H1 (cell line): Measurements from ENCODE around the gene TP53I13. TPM values are rescaled to one million over a fixed set of nuclear protein-coding genes. Genes with fewer than 3 reads are reported as not detected.

ENCODE experiments used
- CTCF ChIA-PET: fragments of 300-600 bp; sonication (Branson Sonifier 250); formaldehyde crosslinking; loops from one replicate; lab custom pipeline; 2021; ENCODE audit not compliant: partially characterized antibody; lab: Charles Lee
- POLR2A ChIA-PET: fragments of 300-600 bp; sonication (Branson Sonifier 250); formaldehyde crosslinking; loops from one replicate; lab custom pipeline; 2021; ENCODE audit warnings: inconsistent platforms; ENCODE audit not compliant: partially characterized antibody; lab: Charles Lee
- DNase-seq, 2 experiments: peaks; one replicate each; pipeline versions ENCODE4 v3.0.0 to v3.0.0-alpha.2; 2010 to 2022; ENCODE audit warnings: low spot score in 2 of 2, low read depth in 1 of 2, mixed read lengths in 1 of 2
- FAIRE-seq: peaks from 2 replicates; lab custom pipeline; 2011; peaks lifted over from hg19 to GRCh38; lab: Jason Lieb, UNC
- H2AFZ ChIP-seq: 2 replicates; pipeline ENCODE4 v1.8.1; 2012; ENCODE audit warnings: low read length, inconsistent platforms
- H2AK5ac ChIP-seq: 2 replicates; pipeline ENCODE4 v1.6.1; 2013; ENCODE audit warnings: low read depth, low read length
- H2BK120ac ChIP-seq: replicated peaks from 2 replicates; pipeline ENCODE3; 2013; ENCODE audit warnings: low read depth, low read length, inconsistent platforms
- H2BK12ac ChIP-seq: 2 replicates; pipeline ENCODE4 v1.6.1; 2013; ENCODE audit warnings: low read depth, low read length
- H2BK15ac ChIP-seq: 2 replicates; pipeline ENCODE4 v1.6.1; 2013; ENCODE audit warnings: low read length
- H2BK20ac ChIP-seq: 2 replicates; pipeline ENCODE4 v1.6.1; 2013; ENCODE audit warnings: low read length
- H2BK5ac ChIP-seq: 2 replicates; pipeline ENCODE4 v1.6.1; 2013; ENCODE audit warnings: low read depth, low read length
- H3K14ac ChIP-seq: 2 replicates; pipeline ENCODE4 v1.6.1; 2013; ENCODE audit warnings: inconsistent platforms; ENCODE audit not compliant: insufficient read length
- H3K18ac ChIP-seq: 2 replicates; pipeline ENCODE4 v1.6.1; 2013; ENCODE audit warnings: low read length; ENCODE audit errors: extremely low read depth
- H3K23ac ChIP-seq: 2 replicates; pipeline ENCODE4 v1.6.1; 2013; ENCODE audit warnings: inconsistent platforms; ENCODE audit not compliant: insufficient read length
- H3K23me2 ChIP-seq: 2 replicates; pipeline ENCODE4 v1.6.1; 2013; ENCODE audit warnings: low read depth, low read length
- H3K27ac ChIP-seq: 2 replicates; pipeline ENCODE4 v1.6.1; 2011; ENCODE audit warnings: low read depth, low read length, inconsistent platforms
- H3K27me3 ChIP-seq, 4 experiments: replicated peaks in 1 of 4; 1 replicate in 1 of 4; 2 replicates in 3 of 4; pipeline versions ENCODE4 v1.6.1 to v1.8.1; 2011 to 2013; ENCODE audit warnings: low read length in 3 of 4, mild to moderate bottlenecking in 3 of 4, inconsistent platforms in 2 of 4, mixed read lengths in 2 of 4, moderate library complexity in 1 of 4; ENCODE audit not compliant: control insufficient read depth in 3 of 4, insufficient read depth in 3 of 4; ENCODE audit errors: extremely low read depth in 1 of 4
- H3K36me3 ChIP-seq, 4 experiments: 2 replicates each; pipeline versions ENCODE4 v1.6.1 to v1.8.1; 2011 to 2013; ENCODE audit warnings: mild to moderate bottlenecking in 4 of 4, low read length in 3 of 4, moderate library complexity in 2 of 4, control low read depth in 1 of 4, inconsistent platforms in 1 of 4; ENCODE audit not compliant: insufficient read depth in 4 of 4, control insufficient read depth in 2 of 4
- H3K4ac ChIP-seq: replicated peaks from 2 replicates; pipeline ENCODE3; 2013; ENCODE audit warnings: low read length, low read depth, mixed read lengths, inconsistent platforms; ENCODE audit not compliant: insufficient read length
- H3K4me1 ChIP-seq, 4 experiments: replicated peaks in 1 of 4; 1 replicate in 1 of 4; 2 replicates in 3 of 4; pipeline versions ENCODE4 v1.6.1 to v1.8.1; 2011 to 2013; ENCODE audit warnings: low read length in 3 of 4, inconsistent platforms in 2 of 4, mixed read lengths in 1 of 4; ENCODE audit not compliant: insufficient read depth in 4 of 4, control insufficient read depth in 3 of 4
- H3K4me2 ChIP-seq, 2 experiments: 2 replicates each; pipeline versions ENCODE4 v1.6.1 to v1.8.1; 2011 to 2013; ENCODE audit warnings: low read depth in 2 of 2, low read length in 2 of 2, control low read depth in 1 of 2, inconsistent platforms in 1 of 2, mild to moderate bottlenecking in 1 of 2; ENCODE audit not compliant: insufficient read depth in 1 of 2
- H3K4me3 ChIP-seq, 4 experiments: fragments of 200-600, 300-600 bp in 1 of 4; sonication (generic), shearing (Covaris generic), sonication (Bioruptor Twin) in 1 of 4; 2 replicates each; pipeline versions ENCODE4 v1.5.1 to v1.8.1; 2011 to 2016; ENCODE audit warnings: low read length in 4 of 4, low read depth in 3 of 4, control low read depth in 2 of 4, inconsistent platforms in 2 of 4, mild to moderate bottlenecking in 2 of 4, mixed read lengths in 1 of 4, moderate library complexity in 1 of 4; ENCODE audit not compliant: insufficient read depth in 2 of 4; ENCODE audit errors: extremely low read depth in 1 of 4
- H3K56ac ChIP-seq: replicated peaks from 2 replicates; pipeline ENCODE3; 2013; ENCODE audit warnings: low read depth, mild to moderate bottlenecking, mixed read lengths, low read length, inconsistent platforms; ENCODE audit not compliant: insufficient read length
- H3K79me1 ChIP-seq: 2 replicates; pipeline ENCODE4 v1.6.1; 2013; ENCODE audit warnings: low read depth, low read length, control low read depth
- H3K79me2 ChIP-seq, 2 experiments: 2 replicates each; pipeline versions ENCODE4 v1.6.1 to v1.8.1; 2012 to 2013; ENCODE audit warnings: low read length in 2 of 2, mild to moderate bottlenecking in 2 of 2, inconsistent platforms in 1 of 2; ENCODE audit not compliant: insufficient read depth in 2 of 2, control insufficient read depth in 1 of 2
- H3K9ac ChIP-seq, 4 experiments: replicated peaks in 1 of 4; 1 replicate in 1 of 4; 2 replicates in 3 of 4; pipeline versions ENCODE4 v1.6.1 to v1.8.1; 2011 to 2013; ENCODE audit warnings: low read depth in 3 of 4, low read length in 3 of 4, control low read depth in 2 of 4, mild to moderate bottlenecking in 2 of 4, moderate library complexity in 2 of 4, inconsistent platforms in 1 of 4; ENCODE audit errors: extremely low read depth in 1 of 4
- H3K9me3 ChIP-seq, 2 experiments: 2 replicates each; pipeline versions ENCODE4 v1.6.1 to v1.8.1; 2012 to 2013; ENCODE audit warnings: mild to moderate bottlenecking in 2 of 2, moderate library complexity in 2 of 2, control low read depth in 1 of 2, inconsistent platforms in 1 of 2, low read depth in 1 of 2, low read length in 1 of 2, mixed read lengths in 1 of 2; ENCODE audit not compliant: insufficient read depth in 2 of 2
- H4K20me1 ChIP-seq, 2 experiments: replicated peaks in 1 of 2; 2 replicates each; pipeline versions ENCODE3 to v1.8.1; 2011 to 2013; ENCODE audit warnings: inconsistent platforms in 2 of 2, low read length in 2 of 2, mild to moderate bottlenecking in 1 of 2; ENCODE audit not compliant: insufficient read depth in 2 of 2, control insufficient read depth in 1 of 2
- H4K5ac ChIP-seq: 2 replicates; pipeline ENCODE4 v1.6.1; 2013; ENCODE audit warnings: low read length, low read depth, mixed read lengths, inconsistent platforms; ENCODE audit not compliant: insufficient read length
- H4K8ac ChIP-seq: 2 replicates; pipeline ENCODE4 v1.8.0; 2013; ENCODE audit warnings: mild to moderate bottlenecking, moderate library complexity, low read length, inconsistent platforms; ENCODE audit not compliant: insufficient read depth; ENCODE audit errors: extremely low read depth
- H4K91ac ChIP-seq: replicated peaks from 2 replicates; pipeline ENCODE3; 2013; ENCODE audit warnings: low read length, mixed read lengths, inconsistent platforms; ENCODE audit not compliant: insufficient read length
- BCL11A ChIP-seq, 2 experiments: IDR thresholded peaks; one replicate each; pipeline ENCODE4 v1.6.1; 2011; ENCODE audit warnings: low read depth in 2 of 2, low read length in 2 of 2, mild to moderate bottlenecking in 2 of 2
- GABPA ChIP-seq: IDR thresholded peaks from 2 replicates; pipeline ENCODE4 v1.6.1; 2011; ENCODE audit warnings: mild to moderate bottlenecking, low read length, moderate library complexity, borderline replicate concordance; ENCODE audit not compliant: insufficient read depth
- KDM4A ChIP-seq: IDR thresholded peaks from one replicate; pipeline ENCODE4 v1.7.1; 2012; ENCODE audit warnings: low read depth, mild to moderate bottlenecking, moderate library complexity, low read length, inconsistent platforms; ENCODE audit not compliant: severe bottlenecking
- POLR2A ChIP-seq, 2 experiments: IDR thresholded peaks; 1 replicate in 1 of 2; 2 replicates in 1 of 2; pipeline ENCODE4 v1.6.1; 2011; ENCODE audit warnings: low read depth in 2 of 2, low read length in 2 of 2, mild to moderate bottlenecking in 2 of 2; ENCODE audit errors: control extremely low read depth in 1 of 2
- POLR2AphosphoS5 ChIP-seq: IDR thresholded peaks from 2 replicates; pipeline ENCODE4 v1.6.1; 2011; ENCODE audit warnings: low read depth, low read length
- RXRA ChIP-seq: IDR thresholded peaks from 2 replicates; pipeline ENCODE4 v1.6.1; 2011; ENCODE audit warnings: low read depth, mild to moderate bottlenecking, low read length, moderate library complexity; ENCODE audit not compliant: insufficient read depth
- WGBS, 2 experiments: shearing (Covaris generic) in 1 of 2; methylation state at CpG; one replicate each; pipeline versions ENCODE4 v1.1.6 to v1.1.7; 2013 to 2015; ENCODE audit warnings: low lambda C conversion rate in 2 of 2, mixed read lengths in 2 of 2, inconsistent platforms in 1 of 2, low coverage in 1 of 2, missing lambda C conversion rate in 1 of 2; ENCODE audit not compliant: insufficient replicate concordance in 2 of 2, insufficient coverage in 1 of 2, insufficient read length in 1 of 2; ENCODE audit errors: extremely low coverage in 1 of 2, missing lambda C conversion rate in 1 of 2; 5-methylcytosine and 5-hydroxymethylcytosine counted together
- polyA plus RNA-seq, 7 experiments: library from polyadenylated mRNA; depleted of rRNA in 3 of 7; stranded (reverse) in 5 of 7; unstranded in 2 of 7; fragments of >200 nt in 5 of 7; fragments of 200-250 nt in 2 of 7; gene quantifications; 1 replicate in 5 of 7; 2 replicates in 1 of 7; 4 replicates in 1 of 7; pipeline versions ENCODE4 v1.2.1 to v1.2.3, GENCODE V29; 2011 to 2013; ENCODE audit warnings: missing spikeins in 2 of 7, mixed read lengths in 2 of 7
- total RNA-seq: library from RNA; stranded (reverse); fragmentation: NEBNext Ultra II Directional; extraction: Animal tissue kit (Norgen Biotek cat#: 25700); gene quantifications from 2 replicates; pipeline ENCODE4 v1.2.1, GENCODE V29; 2021
- TF ChIP-seq, protein P1 (sequence below): IDR thresholded peaks from 2 replicates; pipeline ENCODE4 v1.6.1; 2011; ENCODE audit warnings: low read length, improper control_type of control experiment
- TF ChIP-seq, protein P2 (sequence below): IDR thresholded peaks from 2 replicates; pipeline ENCODE4 v1.6.1; 2012; ENCODE audit warnings: low read length, inconsistent platforms

TP53I13 gene
- total and polyA plus RNA-seq, 2 of the 8 experiments (the other 6 are each of a cell fraction or from before 2014, with no cell fraction given), result 22.4 to 35.7 TPM

DNA sequence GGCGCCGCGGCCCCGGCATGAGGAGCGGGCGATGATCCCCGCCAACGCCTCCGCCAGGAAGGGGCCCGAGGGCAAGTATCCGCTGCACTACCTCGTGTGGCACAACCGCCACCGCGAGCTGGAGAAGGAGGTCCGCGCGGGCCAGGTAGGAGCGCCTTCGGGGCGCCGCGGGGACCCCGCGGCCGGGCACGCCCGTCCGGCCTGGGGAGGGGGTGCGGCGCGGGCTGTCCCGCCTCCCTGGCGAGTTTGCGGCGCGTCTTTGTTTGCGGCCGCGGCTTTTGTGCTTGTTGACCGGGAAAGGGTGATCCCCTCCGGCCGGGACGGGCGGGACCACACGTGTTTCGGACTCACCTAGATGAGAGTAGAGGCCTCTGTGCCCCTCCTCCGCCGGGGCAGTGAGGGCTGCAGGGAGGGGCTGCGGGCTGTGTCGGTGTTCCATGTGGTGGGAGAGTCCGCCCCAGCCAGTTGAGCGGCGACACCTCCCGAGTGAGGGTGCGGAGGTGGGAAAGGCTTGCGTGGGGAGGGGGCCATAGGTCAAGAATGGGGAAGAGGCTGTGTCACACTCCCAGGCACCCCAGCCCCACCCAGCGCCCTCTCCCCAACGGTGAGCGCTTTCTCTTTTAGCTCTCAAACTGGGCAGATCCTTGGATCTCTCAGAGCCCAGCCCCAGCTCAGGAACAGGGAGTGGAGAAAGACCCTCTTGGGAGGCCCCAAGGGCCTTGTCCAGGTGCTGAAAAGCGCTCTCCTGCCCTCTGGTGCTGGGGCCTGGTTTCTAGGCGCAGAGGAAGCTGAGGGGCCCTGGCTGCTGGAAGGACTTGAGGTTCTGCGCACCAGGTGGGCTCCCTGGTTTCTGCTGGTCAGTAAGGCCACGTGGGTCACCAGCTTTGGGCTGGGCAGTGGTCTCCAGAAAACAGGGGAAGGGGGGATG, 25.4 kb downstream of the TP53I13 start:
- Histone ChIP-seq H2BK12ac (peak overlapping the region; percentile 63; the same call in 1 of the 2 replicates), H3K14ac (no peak overlapping the region), H3K79me2 (peaks cover 0 to 27% of the 10 kb centered on the region in 2 experiments; a peak in 2 of 4 replicates), H2AK5ac (no peak overlapping the region), H3K18ac (no peak overlapping the region), H4K91ac (no peak overlapping the region), H3K9me3 (no peaks in the 10 kb centered on the region), H2BK120ac (no peak overlapping the region), H4K8ac (peak overlapping the region; percentile 63), H3K4me1 (peaks cover 10 to 60% (median 38%) of the 10 kb centered on the region in 4 experiments), H2BK15ac (no peak overlapping the region), H3K23ac (no peak overlapping the region), H2BK5ac (no peak overlapping the region; the same call in 1 of the 2 replicates), H4K5ac (no peak overlapping the region), H3K56ac (no peak overlapping the region), H2AFZ (no peak overlapping the region), H3K9ac (no peak overlapping the region), H2BK20ac (no peak overlapping the region), H3K79me1 (peaks cover 8% of the 10 kb centered on the region), H3K4me3 (peak overlapping the region; percentile 38 to 83 (median 68)), H3K36me3 (no peaks in the 10 kb centered on the region), H3K4me2 (peak overlapping the region; percentile 86 to 93), H3K27me3 (peaks cover 0 to 6% (median 5%) of the 10 kb centered on the region in 4 experiments; a peak in 2 of 7 replicates), H3K4ac (peak overlapping the region; percentile 75), H4K20me1 (peaks cover under 1 to 17% of the 10 kb centered on the region in 2 experiments), H3K27ac (no peak overlapping the region), H3K23me2 (peaks cover 33% of the 10 kb centered on the region)
- ChIA-PET POLR2A (interaction anchor here (0.9 to 3.6 kb wide), 8 partner anchors 12 to 300 kb away, joined by 4 to 30 read pairs (median 4); partner anchors contain the start of gene NUFIP2), CTCF (interaction anchor here (0.8 to 5.0 kb wide), 10 partner anchors 8 to 641 kb away, joined by 3 to 167 read pairs (median 6); partner anchors contain the start of gene TP53I13)
- FAIRE-seq (no peak), DNase-seq (peak in 1 of 2 experiments; percentile 72)
- WGBS, 2 experiments, result 2% methylated on average over 44 of the region's 64 CpGs; no CpG with 5 or more reads in 1 of the 2 experiments
- TF ChIP-seq BCL11A (IDR thresholded peaks at IDR 0.05; ENCODE audit: low read depth in 2 of 2, low read length in 2 of 2), result no peak
- no peak for TF ChIP-seq GABPA
- no peak for TF ChIP-seq RXRA
- TF ChIP-seq, protein P1, sequence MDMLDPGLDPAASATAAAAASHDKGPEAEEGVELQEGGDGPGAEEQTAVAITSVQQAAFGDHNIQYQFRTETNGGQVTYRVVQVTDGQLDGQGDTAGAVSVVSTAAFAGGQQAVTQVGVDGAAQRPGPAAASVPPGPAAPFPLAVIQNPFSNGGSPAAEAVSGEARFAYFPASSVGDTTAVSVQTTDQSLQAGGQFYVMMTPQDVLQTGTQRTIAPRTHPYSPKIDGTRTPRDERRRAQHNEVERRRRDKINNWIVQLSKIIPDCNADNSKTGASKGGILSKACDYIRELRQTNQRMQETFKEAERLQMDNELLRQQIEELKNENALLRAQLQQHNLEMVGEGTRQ, result no peak
- TF ChIP-seq KDM4A, result peak; percentile 63
- TF ChIP-seq, protein P2, sequence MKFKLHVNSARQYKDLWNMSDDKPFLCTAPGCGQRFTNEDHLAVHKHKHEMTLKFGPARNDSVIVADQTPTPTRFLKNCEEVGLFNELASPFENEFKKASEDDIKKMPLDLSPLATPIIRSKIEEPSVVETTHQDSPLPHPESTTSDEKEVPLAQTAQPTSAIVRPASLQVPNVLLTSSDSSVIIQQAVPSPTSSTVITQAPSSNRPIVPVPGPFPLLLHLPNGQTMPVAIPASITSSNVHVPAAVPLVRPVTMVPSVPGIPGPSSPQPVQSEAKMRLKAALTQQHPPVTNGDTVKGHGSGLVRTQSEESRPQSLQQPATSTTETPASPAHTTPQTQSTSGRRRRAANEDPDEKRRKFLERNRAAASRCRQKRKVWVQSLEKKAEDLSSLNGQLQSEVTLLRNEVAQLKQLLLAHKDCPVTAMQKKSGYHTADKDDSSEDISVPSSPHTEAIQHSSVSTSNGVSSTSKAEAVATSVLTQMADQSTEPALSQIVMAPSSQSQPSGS, result no peak
- no peak for TF ChIP-seq POLR2AphosphoS5
- TF ChIP-seq POLR2A (IDR thresholded peaks at IDR 0.05; ENCODE audit: control extremely low read depth in 1 of 2, low read depth in 2 of 2, low read length in 2 of 2), result no peak
